HCEC 1CT (cell line): ENCODE data around the gene ARFGEF3.

Experiments used
- DNase-seq: peaks from one replicate; pipeline ENCODE4 v3.0.0-alpha.2; 2017

Gene ARFGEF3

DNA sequence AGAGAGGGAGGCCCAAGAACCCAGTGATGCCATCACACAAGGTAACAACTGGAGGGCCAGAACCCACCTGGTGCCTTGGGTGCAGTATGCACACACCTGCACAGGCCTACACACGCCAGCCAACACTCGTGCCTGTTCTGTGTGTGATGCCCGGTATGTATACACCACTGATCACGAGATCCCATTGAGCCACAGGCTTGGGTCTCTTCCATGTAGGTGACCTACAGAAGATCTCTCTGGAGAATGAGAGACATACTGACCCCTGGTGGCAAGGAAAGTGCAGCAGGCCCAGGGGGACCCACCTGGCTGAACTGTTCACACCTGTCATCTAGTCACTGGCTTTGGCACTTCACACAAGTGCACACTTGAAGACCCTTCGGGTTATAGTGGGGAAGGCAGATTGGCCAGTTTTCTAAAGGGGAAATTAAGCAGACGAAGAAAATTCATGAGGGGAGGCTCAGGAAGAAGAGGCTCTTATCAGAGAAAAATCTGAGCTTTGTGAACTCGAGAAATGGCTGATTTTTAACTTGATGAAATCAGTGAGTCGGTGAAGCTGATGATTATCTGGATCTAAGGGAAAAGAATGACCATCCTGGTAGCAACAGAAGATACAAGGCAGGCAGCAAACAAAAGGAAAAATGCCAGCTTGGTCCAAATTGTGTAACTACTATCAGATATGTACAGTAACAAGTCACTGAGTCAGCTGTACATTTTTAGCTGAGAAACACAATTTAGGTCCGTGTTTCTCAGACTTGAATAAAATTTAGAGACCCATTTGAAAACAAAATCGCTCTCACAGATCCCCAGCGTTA, 125.6 kb downstream of the ARFGEF3 start:
- no peak for DNase-seq

DNA sequence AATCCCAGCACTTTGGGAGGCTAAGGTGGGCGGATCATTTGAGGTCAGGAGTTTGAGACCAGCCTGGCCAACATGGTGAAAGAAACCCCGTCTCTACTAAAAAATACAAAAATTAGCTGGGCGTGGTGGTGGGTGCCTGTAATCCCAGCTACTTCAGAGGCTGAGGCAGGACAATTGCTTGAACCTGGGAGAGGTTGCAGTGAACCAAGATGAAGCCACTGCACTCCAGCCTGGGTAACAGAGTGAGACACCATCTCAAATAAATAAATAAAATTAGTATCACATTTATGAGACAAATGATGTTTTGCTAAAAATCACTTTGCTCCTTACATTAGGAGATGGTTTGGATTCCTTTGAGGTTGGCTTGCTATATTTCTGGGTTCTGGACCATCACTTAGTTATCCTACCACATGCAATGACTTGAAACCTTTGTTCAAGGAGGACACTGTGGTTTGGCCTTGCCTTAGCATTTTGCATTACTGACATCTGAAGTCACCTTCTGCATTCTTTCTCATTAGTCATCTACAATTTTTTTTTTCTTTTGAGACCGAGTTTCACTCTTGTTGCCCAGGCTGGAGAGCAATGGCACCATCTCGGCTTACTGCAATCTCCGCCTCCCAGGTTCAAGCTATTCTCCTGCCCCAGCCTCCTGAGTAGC, 126.8 kb downstream of the ARFGEF3 start:
- peak; percentile 73 for DNase-seq

DNA sequence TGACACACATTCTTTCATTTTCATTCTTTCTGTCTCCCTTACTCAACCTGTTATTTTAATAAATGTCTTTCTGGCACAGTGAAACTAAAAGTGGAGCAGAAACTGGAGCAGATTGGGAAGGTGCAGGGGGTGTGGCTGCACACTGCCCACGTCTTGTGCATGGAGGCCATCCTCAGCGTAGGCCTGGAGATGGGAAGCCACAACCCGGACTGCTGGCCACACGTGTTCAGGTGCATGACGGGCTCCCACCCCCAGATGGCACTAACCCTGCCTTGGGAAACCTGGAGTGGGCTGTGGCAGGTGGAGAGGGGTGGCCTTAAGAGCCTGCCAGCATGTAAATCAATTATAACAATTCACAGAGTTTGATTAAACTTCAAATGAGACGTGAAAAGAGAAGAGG, 128.0 kb downstream of the ARFGEF3 start:
- DNase-seq: no peak

DNA sequence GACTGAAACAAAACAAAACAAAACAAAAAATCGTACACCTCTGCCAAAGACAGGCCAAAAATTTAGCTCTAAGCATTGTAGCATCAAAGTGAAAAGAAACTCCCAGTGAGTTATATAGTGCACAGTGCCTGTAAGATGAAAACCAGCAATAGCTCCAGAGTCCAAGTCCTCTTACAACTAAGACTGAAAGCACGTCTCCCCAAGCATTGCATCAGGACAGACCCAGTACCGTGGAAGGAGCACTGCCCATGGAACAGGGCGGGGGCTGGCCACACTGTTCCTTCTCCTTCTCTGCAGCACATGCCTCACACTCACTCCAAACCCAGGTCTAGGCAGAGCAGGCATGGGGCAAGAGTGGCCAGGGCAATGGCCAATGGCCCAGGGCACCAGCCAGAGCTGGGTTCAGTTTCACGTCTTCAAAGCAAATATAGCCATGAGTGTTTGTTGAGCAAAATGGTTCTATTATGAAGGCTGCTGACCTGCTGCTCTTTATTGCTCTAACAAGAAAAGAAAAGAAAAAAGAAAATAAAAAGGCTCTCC, 128.8 kb downstream of the ARFGEF3 start:
- DNase-seq: no peak

DNA sequence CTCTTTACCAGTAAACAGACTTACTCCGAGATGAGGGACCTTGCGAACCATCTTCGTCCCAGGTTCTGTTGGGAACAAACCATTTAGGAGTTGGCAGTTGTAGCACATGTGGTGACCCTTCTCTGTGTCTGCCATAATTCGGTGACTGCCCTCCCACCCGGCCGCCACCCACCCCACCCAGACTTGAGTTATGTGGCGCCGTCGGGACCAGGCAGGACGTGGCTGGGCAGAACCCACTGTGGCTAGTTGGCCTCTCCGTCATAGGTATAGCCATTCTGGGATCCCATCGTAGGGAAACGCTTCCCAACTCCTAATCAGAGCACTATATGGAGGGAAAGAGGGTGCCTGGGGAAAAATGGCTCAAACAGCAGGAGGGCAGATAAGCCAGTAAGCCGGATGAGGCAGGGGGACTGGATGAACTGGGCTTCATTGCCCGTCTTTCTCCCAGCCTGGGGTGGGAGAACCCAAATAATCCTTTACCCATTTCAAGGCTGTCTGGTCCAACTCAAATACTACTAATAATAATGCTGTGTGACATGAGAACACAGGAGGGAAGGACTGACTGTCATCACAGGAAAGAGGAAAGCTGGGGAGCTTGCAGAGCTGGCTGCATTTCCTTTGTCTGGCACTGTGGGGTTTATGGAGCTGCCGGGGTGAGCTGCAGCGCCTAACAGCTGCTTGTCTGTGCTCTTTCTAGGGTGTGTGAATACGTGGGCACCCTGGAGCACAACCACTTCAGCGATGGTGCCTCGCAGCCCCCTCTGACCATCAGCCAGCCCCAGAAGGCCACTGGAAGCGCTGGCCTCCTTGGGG, 129.5 kb downstream of the ARFGEF3 start:
- DNase-seq: no peak

DNA sequence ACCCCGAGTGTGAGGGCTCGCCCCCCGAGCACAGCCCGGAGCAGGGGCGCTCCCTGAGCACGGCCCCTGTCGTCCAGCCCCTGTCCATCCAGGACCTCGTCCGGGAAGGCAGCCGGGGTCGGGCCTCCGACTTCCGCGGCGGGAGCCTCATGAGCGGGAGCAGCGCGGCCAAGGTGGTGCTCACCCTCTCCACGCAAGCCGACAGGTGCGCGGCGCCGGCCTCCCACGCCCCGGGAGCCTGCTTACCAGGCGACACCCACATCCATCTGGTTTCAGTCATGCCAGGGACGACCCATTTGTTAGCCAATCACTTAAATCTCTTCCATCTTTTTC, 130.1 kb downstream of the ARFGEF3 start:
- DNase-seq: no peak

DNA sequence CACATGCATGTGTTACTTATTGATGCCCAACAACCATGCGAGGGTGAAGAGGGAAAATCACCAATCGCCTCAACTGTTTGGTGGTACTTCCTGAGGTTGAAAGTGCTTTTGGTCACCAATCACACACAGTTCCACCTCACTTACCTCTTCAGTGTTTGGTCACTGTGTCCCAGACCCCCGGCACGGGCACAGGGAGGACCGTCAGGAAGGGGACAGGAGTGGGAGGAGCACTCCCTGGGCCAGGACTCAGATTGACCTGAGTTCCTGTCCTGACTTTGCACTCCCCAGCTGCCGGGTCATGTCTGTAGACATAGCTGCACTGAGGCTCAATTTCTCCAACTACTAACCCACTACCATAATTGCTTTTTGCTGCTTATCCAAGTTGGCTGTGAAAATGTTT, 130.7 kb downstream of the ARFGEF3 start:
- DNase-seq: no peak

DNA sequence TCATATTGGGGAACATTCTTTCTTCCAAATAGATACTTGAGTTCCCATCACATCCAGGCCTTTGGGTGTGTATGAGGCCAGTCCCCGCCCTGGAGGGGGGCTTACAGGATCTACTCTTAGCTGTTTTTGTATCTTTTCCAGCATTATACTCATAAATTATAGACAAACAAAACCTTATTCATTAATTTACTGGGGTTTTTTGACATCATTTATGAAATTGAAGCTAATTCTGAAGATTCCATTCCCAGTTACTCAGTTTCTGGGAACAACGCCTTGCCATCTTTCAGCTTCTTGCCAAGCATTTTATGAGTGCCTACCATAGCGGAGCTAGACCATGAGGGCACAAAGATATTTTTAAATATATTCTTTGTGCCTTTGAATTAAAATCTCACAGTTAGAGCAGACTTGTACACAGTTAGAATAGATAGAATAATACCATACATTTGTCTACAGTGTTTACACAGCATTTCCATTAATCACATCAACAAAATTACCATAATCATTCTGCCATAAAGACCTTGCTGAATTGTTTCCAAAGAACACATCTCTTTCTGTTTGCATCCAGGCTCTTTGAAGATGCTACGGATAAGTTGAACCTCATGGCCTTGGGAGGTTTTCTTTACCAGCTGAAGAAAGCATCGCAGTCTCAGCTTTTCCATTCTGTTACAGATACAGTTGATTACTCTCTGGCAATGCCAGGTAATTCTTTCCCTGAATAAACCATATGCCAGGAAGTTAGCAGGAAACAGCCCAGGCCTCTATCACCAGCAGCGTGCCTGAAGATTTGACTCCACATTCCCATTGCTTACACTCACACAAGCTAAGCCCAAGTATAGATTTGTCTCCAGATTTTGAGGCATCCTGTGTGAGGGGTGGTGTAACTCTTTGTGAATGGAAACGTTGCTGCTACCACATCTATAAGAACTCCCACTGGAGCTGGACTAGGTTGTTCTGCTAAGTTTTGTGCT, 132.0 kb downstream of the ARFGEF3 start:
- DNase-seq: no peak

DNA sequence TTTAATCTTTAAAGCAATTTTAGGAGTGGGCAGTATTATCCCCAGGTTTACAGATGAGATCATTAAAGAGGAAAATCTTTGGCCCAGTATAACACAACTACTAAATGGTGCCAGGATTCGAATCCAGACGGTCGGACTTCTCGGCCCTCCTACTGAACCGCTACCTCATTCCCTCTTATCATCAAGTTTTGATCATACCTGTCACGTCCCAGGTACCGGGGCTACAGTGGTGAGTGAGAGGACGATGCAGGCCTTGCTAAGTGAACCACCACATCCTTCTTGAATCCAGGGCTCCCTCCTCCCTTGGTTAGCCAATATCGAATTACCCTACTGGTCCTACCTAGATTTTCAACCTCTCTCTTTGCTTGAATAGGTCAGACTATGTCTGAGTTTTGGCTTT, 134.6 kb downstream of the ARFGEF3 start:
- DNase-seq: no peak

DNA sequence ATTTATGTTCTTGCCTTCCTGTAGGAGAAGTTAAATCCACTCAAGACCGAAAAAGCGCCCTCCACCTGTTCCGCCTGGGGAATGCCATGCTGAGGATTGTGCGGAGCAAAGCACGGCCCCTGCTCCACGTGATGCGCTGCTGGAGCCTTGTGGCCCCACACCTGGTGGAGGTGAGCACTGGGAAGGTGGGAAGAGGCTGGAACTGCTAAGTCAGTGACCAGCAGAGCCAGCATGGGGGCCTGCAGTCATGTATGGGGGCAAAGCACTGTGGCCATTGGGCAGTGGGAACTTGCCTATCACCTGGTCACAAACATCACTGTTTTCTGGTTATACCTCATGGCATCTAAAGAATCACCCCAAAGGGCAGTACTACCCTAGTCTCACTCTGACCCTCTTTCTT, 135.0 kb downstream of the ARFGEF3 start:
- DNase-seq: no peak

DNA sequence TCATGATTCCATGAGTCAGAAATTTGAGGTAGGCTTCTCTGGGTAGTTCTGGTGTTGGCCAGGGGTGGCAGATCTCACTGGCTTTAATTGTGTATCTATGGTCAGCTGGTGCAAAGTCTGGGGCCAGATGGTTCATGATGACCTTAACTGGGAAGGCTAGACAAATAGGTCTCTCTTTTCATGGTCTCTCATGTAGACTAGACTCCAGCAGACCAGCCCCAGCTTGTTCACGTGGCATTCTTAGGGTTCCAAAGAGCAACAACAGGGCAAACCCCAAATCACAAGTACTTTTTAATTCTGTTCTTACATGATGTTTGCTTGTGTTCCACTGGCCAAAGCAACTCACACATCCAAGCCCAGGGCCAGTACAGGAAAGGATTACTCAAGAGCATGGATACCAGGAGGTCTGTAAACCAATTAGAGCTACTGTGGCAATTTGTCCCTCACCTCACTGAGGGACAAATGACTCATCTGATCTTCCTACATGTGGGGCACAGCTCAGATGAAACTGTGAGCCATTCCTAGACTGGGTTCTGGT, 136.1 kb downstream of the ARFGEF3 start:
- no peak for DNase-seq

DNA sequence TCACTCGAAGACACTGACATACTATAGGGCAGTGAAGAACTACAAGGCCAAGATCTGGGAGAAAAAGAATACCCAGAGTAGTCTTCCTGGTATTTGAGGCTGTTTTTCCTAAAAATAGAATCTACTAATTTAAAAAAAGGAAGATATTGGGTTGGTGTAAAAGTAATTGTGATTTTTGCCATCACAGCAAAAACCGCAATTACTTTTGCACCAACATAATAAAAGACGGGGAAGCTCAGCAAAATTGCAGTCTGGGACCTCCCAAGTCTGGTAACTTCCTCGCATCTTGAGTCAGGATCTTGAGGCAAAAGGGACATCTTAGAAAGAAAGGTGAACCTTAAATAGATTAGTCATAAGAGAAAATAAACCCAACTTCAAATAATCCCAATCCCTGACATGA, 138.7 kb downstream of the ARFGEF3 start:
- DNase-seq: no peak

DNA sequence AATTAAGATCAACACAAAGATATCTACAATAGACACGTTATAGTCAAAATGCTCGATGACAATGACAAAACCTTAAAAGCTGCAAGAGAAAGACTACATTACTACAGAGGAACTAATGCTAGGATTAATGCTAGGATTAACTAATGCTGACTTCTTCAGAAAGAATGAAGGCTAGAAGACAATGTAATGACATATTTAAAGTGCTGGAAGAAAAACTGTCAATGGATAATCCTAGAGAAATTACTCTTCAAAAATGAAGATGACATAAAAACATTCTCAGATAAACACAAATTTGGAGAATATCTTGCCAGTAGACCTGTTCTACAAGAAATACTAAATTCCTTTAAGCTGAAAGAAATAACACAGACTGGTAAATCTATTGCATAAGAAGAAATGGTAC, 140.8 kb downstream of the ARFGEF3 start:
- no peak for DNase-seq

DNA sequence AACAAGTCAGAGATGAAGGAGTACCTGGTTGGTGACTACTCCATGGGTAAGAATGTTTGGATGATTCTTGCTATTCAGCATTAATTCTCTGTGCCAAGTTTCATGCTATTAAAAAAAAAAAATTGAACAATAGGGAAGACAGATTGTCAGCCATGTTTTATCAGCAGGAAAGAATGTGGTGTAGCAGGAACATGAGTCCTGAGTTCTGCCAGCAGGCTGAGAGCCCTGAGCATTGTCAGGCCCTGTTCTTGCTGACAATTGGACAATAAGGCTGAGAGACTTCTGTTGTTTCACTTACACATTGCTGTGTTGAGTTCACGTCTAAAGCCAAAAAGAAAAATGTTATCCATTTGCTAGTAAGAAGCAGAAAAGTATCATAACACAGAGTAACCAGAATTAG, 145.6 kb downstream of the ARFGEF3 start:
- DNase-seq: no peak

DNA sequence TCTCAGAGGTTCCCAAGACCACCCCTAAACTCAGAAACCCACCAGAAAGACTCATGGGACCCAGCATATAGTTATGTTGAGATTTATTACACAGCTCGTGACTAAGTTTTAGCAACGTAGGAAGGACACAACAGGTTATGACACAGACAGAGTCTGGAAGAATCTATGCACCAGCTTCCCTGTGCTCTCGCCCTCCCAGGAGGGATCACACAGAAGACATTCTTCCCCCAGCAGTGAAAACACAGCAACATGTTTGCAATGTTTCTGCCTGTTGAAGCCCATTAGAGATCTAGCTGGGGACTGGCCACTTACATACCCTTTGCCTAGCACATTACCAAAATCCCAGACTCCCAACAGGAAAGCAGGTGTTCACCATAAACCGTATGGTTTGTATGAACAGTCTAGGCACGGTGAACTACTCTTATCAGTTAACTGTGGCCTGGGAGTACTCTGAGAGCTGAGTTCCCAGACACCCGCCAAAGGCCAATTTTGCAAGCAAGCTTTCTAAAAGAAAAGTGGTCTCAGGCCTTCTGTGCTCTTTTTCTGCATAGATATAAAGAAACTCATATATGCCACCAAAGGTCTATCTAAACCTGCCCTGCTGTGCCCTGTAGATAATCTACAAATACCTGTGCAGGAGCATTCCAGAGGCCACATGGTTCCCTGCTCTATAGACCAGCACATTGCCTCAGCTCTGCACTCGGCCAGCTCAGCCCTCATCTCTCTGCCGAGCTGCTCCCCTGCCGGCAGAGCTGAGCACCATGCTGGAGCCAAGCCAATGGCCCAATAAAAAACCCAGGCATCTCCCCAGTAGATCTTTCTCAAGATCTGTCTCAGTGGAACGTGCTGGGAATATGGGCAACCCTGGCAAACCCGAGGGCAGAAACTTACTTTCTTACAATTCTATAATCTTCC, 146.3 kb downstream of the ARFGEF3 start:
- peak; percentile 50 for DNase-seq

DNA sequence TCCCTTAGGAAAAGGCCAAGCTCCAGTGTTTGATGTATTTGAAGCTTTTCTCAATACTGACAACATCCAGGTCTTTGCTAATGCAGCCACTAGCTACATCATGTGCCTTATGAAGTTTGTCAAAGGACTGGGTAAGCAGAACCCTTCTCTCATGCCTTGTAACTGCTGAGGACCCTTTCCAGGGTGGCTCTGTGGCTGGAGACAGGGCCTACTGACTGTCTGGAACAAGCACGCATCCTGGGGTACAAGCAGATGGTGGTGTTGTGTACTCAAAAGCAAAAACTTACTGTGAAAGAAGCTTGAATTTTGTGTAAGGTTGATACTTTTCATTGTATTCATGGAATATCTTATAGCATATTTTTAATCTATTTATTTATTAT, 147.0 kb downstream of the ARFGEF3 start:
- DNase-seq: no peak

DNA sequence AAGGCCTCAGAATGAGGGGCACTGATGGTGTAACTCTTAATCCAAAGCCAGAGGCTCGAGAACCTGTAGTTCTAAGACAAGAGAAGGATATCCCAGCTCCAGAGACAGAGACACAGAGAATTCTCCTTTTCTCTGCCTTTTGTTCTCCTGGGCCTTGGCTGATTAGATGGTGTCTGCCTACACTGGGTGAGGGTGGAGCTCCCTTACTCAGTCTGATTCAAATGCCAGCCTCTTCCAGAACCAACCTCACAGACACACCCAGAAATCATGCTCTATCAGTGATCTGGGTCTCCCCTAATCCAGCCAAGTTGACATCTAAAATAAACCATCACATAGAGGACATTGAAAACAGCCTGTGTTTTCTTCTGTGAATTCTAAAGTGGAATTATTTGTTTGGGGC, 148.0 kb downstream of the ARFGEF3 start:
- no peak for DNase-seq

DNA sequence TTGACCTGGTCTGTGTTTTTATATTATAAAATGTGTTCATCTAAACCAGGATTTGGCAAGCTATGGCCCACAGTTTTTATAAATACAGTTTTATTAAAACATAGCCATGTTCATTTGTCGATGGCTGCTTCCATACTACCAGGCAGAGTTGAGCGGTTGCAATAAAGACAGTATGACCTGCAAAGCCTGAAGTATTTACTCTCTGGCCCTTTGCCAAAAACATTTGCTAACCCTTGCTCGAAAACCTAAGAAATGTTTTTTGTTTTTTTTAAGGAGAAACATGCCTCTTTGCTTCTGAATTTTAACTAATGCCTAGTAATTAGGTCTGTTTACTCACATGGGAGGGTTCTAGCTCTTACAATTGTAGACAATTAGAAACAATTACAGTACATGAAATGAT, 148.6 kb downstream of the ARFGEF3 start:
- DNase-seq: no peak

DNA sequence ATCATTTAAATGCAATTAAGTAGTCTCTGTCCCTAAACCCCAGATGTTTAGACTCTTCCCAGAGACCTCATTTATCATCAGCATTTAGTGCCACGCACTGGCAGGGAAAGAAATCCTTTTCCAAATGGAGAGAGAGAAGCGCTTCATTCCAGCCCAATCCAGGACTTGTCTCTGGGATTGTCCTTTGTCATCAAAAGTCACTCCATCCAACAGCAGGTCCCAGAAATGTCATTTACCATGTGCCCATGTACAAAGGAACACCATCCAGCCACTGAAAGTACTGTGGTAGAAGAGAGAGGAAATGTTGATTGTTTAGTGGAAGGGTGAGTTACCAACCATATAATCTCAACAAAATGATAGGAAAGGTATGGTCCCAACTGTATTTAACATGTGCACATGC, 149.1 kb downstream of the ARFGEF3 start:
- DNase-seq: no peak

DNA sequence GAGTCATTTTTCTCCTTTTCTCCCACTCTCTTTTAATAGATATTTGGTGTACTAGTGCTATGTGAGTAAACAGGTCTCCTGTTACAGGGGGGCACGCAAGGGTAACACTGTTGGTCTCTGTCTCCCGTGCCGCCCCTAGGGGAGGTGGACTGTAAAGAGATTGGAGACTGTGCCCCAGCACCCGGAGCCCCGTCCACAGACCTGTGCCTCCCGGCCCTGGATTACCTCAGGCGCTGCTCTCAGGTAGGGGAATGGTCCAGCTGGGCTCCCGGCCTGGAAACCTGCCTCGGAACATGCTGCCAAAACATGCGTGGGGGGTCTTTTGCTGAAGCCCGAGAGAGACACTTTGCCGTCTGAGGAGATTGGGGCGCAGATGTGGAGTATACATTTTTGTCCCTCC, 149.5 kb downstream of the ARFGEF3 start:
- DNase-seq: no peak

DNA sequence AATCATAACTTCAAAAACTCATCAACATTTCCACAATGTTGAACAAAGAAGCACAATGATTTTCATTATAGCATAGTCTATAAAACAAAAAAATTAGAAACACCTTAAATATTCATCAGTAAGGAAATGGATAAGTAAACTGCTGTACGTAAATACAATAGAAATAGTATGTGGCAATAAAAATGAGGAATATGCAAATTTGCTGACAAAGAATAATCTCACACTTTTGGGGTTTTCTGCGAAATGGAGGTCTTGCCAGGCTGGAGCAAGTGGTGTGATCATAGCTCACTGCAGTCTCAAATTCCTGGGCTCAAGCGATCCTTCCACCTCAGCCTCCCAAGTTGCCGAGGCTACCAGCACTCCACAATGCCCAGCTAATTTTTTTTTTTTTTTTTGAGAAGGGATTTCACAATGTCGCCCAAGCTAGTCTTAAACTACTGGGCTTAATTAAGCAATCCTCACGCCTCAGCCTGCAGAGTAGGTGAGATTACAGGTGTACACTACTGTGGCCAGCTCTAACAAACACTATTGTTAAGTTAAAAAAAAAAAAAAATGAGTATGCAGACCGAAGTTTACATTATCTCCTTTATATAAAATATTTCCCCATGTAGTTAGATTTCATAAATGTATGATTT, 157.1 kb downstream of the ARFGEF3 start:
- no peak for DNase-seq
